Measurements from ENCODE around the gene LRRK1.

LRRK1 gene

GRCh38 chr15:101083336-101084045 is 164.3 kb downstream of the LRRK1 start:
- TF ChIP-seq CTCF (IDR thresholded peaks at IDR 0.05; ENCODE audit: insufficient read depth, low read length, poor library complexity, severe bottlenecking): no peak
- H3K27me3 ChIP-seq (replicated peaks; ENCODE audit: control insufficient read depth, insufficient read depth, low read length): no peaks in the 10 kb centered on the region; the same call in 1 of the 2 replicates
- H3K36me3 ChIP-seq (ENCODE audit: control insufficient read depth, insufficient read depth, low read length): no peaks in the 10 kb centered on the region; the same call in 1 of the 2 replicates
- DNase-seq (ENCODE audit: extremely low read depth, insufficient read length): no peak
- H3K4me3 ChIP-seq (replicated peaks; ENCODE audit: low read depth, low read length): no peak overlapping the region

GRCh38 chr15:101084801-101085200 is 165.6 kb downstream of the LRRK1 start:
- no peaks in the 10 kb centered on the region; the same call in 1 of the 2 replicates for H3K27me3 ChIP-seq (replicated peaks; ENCODE audit: control insufficient read depth, insufficient read depth, low read length)
- H3K36me3 ChIP-seq (ENCODE audit: control insufficient read depth, insufficient read depth, low read length): no peaks in the 10 kb centered on the region
- no peak for DNase-seq (ENCODE audit: extremely low read depth, insufficient read length)
- no peak for TF ChIP-seq CTCF (IDR thresholded peaks at IDR 0.05; ENCODE audit: insufficient read depth, low read length, poor library complexity, severe bottlenecking)
- H3K4me3 ChIP-seq (replicated peaks; ENCODE audit: low read depth, low read length): no peak overlapping the region

GRCh38 chr15:101085311-101085700 is 166.1 kb downstream of the LRRK1 start:
- TF ChIP-seq CTCF (IDR thresholded peaks at IDR 0.05; ENCODE audit: insufficient read depth, low read length, poor library complexity, severe bottlenecking): no peak
- no peaks in the 10 kb centered on the region for H3K36me3 ChIP-seq (ENCODE audit: control insufficient read depth, insufficient read depth, low read length)
- no peak for DNase-seq (ENCODE audit: extremely low read depth, insufficient read length)
- H3K27me3 ChIP-seq (replicated peaks; ENCODE audit: control insufficient read depth, insufficient read depth, low read length): no peaks in the 10 kb centered on the region; the same call in 1 of the 2 replicates
- H3K4me3 ChIP-seq (replicated peaks; ENCODE audit: low read depth, low read length): no peak overlapping the region

- Histone ChIP-seq H3K4me3 (replicated peaks; ENCODE audit: low read depth, low read length) (no peak overlapping the region), H3K27me3 (replicated peaks; ENCODE audit: control insufficient read depth, insufficient read depth, low read length) (no peaks in the 10 kb centered on the region; the same call in 1 of the 2 replicates), H3K36me3 (ENCODE audit: control insufficient read depth, insufficient read depth, low read length) (no peaks in the 10 kb centered on the region)
- no peak for DNase-seq (ENCODE audit: extremely low read depth, insufficient read length)
- TF ChIP-seq CTCF (IDR thresholded peaks at IDR 0.05; ENCODE audit: insufficient read depth, low read length, poor library complexity, severe bottlenecking): no peak
Observed at GRCh38 chr15:101086394-101087171, 167.4 kb downstream of the LRRK1 start.

- DNase-seq (ENCODE audit: extremely low read depth, insufficient read length): no peak
- Histone ChIP-seq H3K36me3 (ENCODE audit: control insufficient read depth, insufficient read depth, low read length) (no peaks in the 10 kb centered on the region), H3K27me3 (replicated peaks; ENCODE audit: control insufficient read depth, insufficient read depth, low read length) (no peaks in the 10 kb centered on the region; the same call in 1 of the 2 replicates), H3K4me3 (replicated peaks; ENCODE audit: low read depth, low read length) (no peak overlapping the region)
- TF ChIP-seq CTCF (IDR thresholded peaks at IDR 0.05; ENCODE audit: insufficient read depth, low read length, poor library complexity, severe bottlenecking): no peak
Observed at GRCh38 chr15:101087172-101087769, 168.1 kb downstream of the LRRK1 start.

All from GM06990 (cell line).